Lower leg skin (tissue), 3 donors: ENCODE data around the gene DPH1.

Experiments
- CTCF ChIP-seq, 3 donors: fragments of 450-650 bp; IDR thresholded peaks; one replicate each; pipeline ENCODE4 v1.5.1; 2016; ENCODE audit warnings: antibody characterized with exemption in 3 of 3, mild to moderate bottlenecking in 3 of 3, moderate library complexity in 2 of 3
- POLR2A ChIP-seq, 2 donors: fragments of 450-650 bp; IDR thresholded peaks; one replicate each; pipeline ENCODE4 v1.6.1; 2016 to 2017; ENCODE audit warnings: antibody characterized with exemption in 2 of 2, mild to moderate bottlenecking in 1 of 2, moderate library complexity in 1 of 2

- TF ChIP-seq CTCF (IDR thresholded peaks at IDR 0.05) (no peak), POLR2A (IDR thresholded peaks at IDR 0.05) (no peak)
Measured at GRCh38 chr17:2085648-2085949, 55.6 kb downstream of the DPH1 start.
